GM12878 (cell line): ENCODE measurements around the gene PSMD12. TPM values are rescaled to one million over a fixed set of nuclear protein-coding genes. Genes with fewer than 3 reads are reported as not detected.

Experiments
- ATAC-seq: fragments of 200-7000 bp; cut with Tn5 transposase; 3 replicates; pipeline ENCODE4 v1.9.1; 2020; ENCODE audit warnings: mild to moderate bottlenecking, moderate library complexity
- BruUV-seq: library from RNA; stranded (reverse); fragments of 400-500 nt; replicated peaks from 2 replicates; lab custom pipeline; 2021; lab: Mats Ljungman, UMichigan
- CTCF ChIA-PET: fragments of 300-600 bp; sonication (Branson Sonifier 250); formaldehyde crosslinking; extraction: SDS; loops from one replicate; lab custom pipeline; 2021; ENCODE audit warnings: inconsistent platforms; lab: Yijun Ruan, JAX
- POLR2A ChIA-PET: fragments of 350-600 bp; formaldehyde crosslinking; extraction: SDS; loops from one replicate; lab custom pipeline; 2021; ENCODE audit warnings: inconsistent platforms; lab: Charles Lee
- RAD21 ChIA-PET: fragments of 300-600 bp; sonication (Branson Sonifier 250); formaldehyde crosslinking; loops from one replicate; lab custom pipeline; 2023; ENCODE audit warnings: antibody characterized with exemption; ENCODE audit not compliant: unreplicated experiment; lab: Charles Lee
- SMC1A ChIA-PET: fragments of 300-600 bp; sonication (Branson Sonifier 250); formaldehyde crosslinking; loops from one replicate; lab custom pipeline; 2023; ENCODE audit not compliant: unreplicated experiment, uncharacterized antibody; lab: Charles Lee
- DNase-seq: peaks from one replicate; pipeline ENCODE4 v3.0.0-alpha.2; 2011; ENCODE audit warnings: low read depth, low spot score
- FAIRE-seq: peaks from 3 replicates; lab custom pipeline; 2011; peaks lifted over from hg19 to GRCh38; lab: Jason Lieb, UNC
- H2AFZ ChIP-seq: 2 replicates; pipeline ENCODE4 v1.6.0; 2011; ENCODE audit warnings: low read depth, low read length, control low read depth; ENCODE audit not compliant: control insufficient read depth
- H3K27ac ChIP-seq: 2 replicates; pipeline ENCODE4 v1.5.1; 2011; ENCODE audit warnings: control low read depth; ENCODE audit not compliant: control insufficient read depth, insufficient read depth
- H3K27me3 ChIP-seq, 2 experiments: replicated peaks in 1 of 2; 2 replicates each; pipeline versions ENCODE4 v1.6.0 to v1.6.1; 2011; ENCODE audit warnings: low read length in 1 of 2; ENCODE audit not compliant: control insufficient read depth in 2 of 2, insufficient read depth in 2 of 2
- H3K36me3 ChIP-seq, 2 experiments: 2 replicates each; pipeline ENCODE4 v1.5.1; 2011; ENCODE audit warnings: low read length in 1 of 2; ENCODE audit not compliant: control insufficient read depth in 2 of 2, insufficient read depth in 2 of 2
- H3K4me1 ChIP-seq: 2 replicates; pipeline ENCODE4 v1.6.1; 2011; ENCODE audit warnings: mild to moderate bottlenecking, low read length, moderate library complexity, mixed read lengths; ENCODE audit not compliant: control insufficient read depth, insufficient read depth
- H3K4me2 ChIP-seq: 2 replicates; pipeline ENCODE4 v1.6.0; 2011; ENCODE audit warnings: control low read depth; ENCODE audit not compliant: control insufficient read depth, insufficient read depth
- H3K4me3 ChIP-seq: fragments of 200-600 bp; sonication (generic); 2 replicates; pipeline ENCODE4 v1.5.1; 2016
- H3K79me2 ChIP-seq: 2 replicates; pipeline ENCODE4 v1.6.0; 2011; ENCODE audit warnings: low read length; ENCODE audit not compliant: control insufficient read depth, insufficient read depth
- H3K9ac ChIP-seq: 2 replicates; pipeline ENCODE4 v1.8.0; 2011; ENCODE audit warnings: low read length, control low read depth, mixed read lengths; ENCODE audit not compliant: control insufficient read depth, insufficient read depth
- H3K9me3 ChIP-seq: replicated peaks from 3 replicates; pipeline ENCODE4 v1.5.1; 2011; ENCODE audit warnings: mild to moderate bottlenecking, low read length; ENCODE audit not compliant: control insufficient read depth, insufficient read depth
- H4K20me1 ChIP-seq: 2 replicates; pipeline ENCODE4 v1.6.0; 2011; ENCODE audit not compliant: control insufficient read depth, insufficient read depth
- CHD2 ChIP-seq: IDR thresholded peaks from 2 replicates; pipeline ENCODE4 v1.6.1; 2011; ENCODE audit warnings: low read depth, low read length, improper control_type of control experiment, borderline replicate concordance
- SREBF1 ChIP-seq: IDR thresholded peaks from 2 replicates; pipeline ENCODE4 v1.6.1; 2012; ENCODE audit warnings: mild to moderate bottlenecking, low read length
- TCF3 ChIP-seq: IDR thresholded peaks from 2 replicates; pipeline ENCODE4 v1.6.1; 2012; ENCODE audit warnings: low read depth, mild to moderate bottlenecking, low read length, borderline replicate concordance; ENCODE audit not compliant: insufficient read depth
- WGBS: methylation state at CpG from one replicate; pipeline ENCODE4 v1.1.6; 2016; ENCODE audit warnings: low lambda C conversion rate; ENCODE audit not compliant: insufficient replicate concordance, insufficient coverage; ENCODE audit errors: missing lambda C conversion rate; 5-methylcytosine and 5-hydroxymethylcytosine counted together
- in situ Hi-C: fragments of 300-500 bp; cut with MboI; formaldehyde crosslinking; loops from 9 replicates; pipeline ENCODE4 v1.14.3; 2018; ENCODE audit warnings: mixed read lengths
- intact Hi-C: fragments of 100-400 bp; cut with micrococcal nuclease; formaldehyde crosslinking; loops from one replicate; pipeline ENCODE4 v1.14.2; 2022; ENCODE audit not compliant: unreplicated experiment
- polyA plus RNA-seq, 11 experiments: library from polyadenylated mRNA; depleted of rRNA in 4 of 11; unstranded in 6 of 11; stranded (reverse) in 5 of 11; fragments of >200 nt; fragmentation: Nextera tagmentation in 4 of 11; fragmentation: Illumina TruSeq in 1 of 11; extraction: Ambion mirVana in 4 of 11; extraction: Trizol in 1 of 11; gene quantifications; 1 replicate in 1 of 11; 2 replicates in 10 of 11; pipeline versions ENCODE4 v1.2.1 to v1.2.3, GENCODE V29; 2011 to 2016; ENCODE audit warnings: inconsistent platforms in 2 of 11, missing spikeins in 2 of 11, low read depth in 1 of 11
- total RNA-seq, 4 experiments: library from RNA; depleted of rRNA in 3 of 4; stranded (reverse); fragments of >200 nt in 3 of 4; fragmentation: Illumina TruSeq in 1 of 4; extraction: Trizol in 1 of 4; gene quantifications; 2 replicates each; pipeline versions ENCODE4 v1.2.1 to v1.2.3, GENCODE V29; 2013 to 2021

PSMD12 gene
- total and polyA plus RNA-seq, 10 of the 15 experiments (the other 5 are each of a cell fraction or from before 2014, with no cell fraction given), result 19.8 to 149 (median 47.5) TPM

GRCh38 chr17:67401106-67401505, 34.7 kb upstream of the PSMD12 start:
- POLR2A ChIA-PET, result no interaction called here

GRCh38 chr17:67400193-67400592, 33.8 kb upstream of the PSMD12 start:
- RAD21 ChIA-PET, result no interaction called here
- no peak overlapping the region for H3K9ac ChIP-seq
- no peak for ATAC-seq
- WGBS, result 24% methylated on average over 6 of the region's 6 CpGs
- 0 out of 4 replicates have a peak, but pooled peaks cover 0 to 2% of the 10 kb centered on the region in 2 experiments for H3K36me3 ChIP-seq
- FAIRE-seq, result no peak
- no TSS peak for BruUV-seq
- TF ChIP-seq TCF3 (no peak), CHD2 (no peak)
- CTCF ChIA-PET, result interaction anchor here (1.4 kb wide), 1 partner anchor 21 kb away, joined by 4 read pairs; no protein-coding TSS in a partner anchor
- no peaks in the 10 kb centered on the region for H3K9me3 ChIP-seq
- no peak overlapping the region for H3K27ac ChIP-seq
- H3K79me2 ChIP-seq, result peaks cover 40% of the 10 kb centered on the region
- no peaks in the 10 kb centered on the region for H3K27me3 ChIP-seq
- no peak overlapping the region for H2AFZ ChIP-seq
- H3K4me1 ChIP-seq, result peaks cover 18% of the 10 kb centered on the region
- intact Hi-C loops, result no loop called here
- no peak for DNase-seq
- POLR2A ChIA-PET, result no interaction called here
- peak overlapping the region; percentile 35; the same call in 1 of the 2 replicates for H3K4me2 ChIP-seq
- H4K20me1 ChIP-seq, result no peaks in the 10 kb centered on the region
- no peak overlapping the region for H3K4me3 ChIP-seq
- in situ Hi-C loops, result no loop called here
- SMC1A ChIA-PET, result no interaction called here

More at GRCh38 chr17:67401106-67401505, 34.7 kb upstream of the PSMD12 start:
- ATAC-seq, result no peak
- TF ChIP-seq SREBF1, result no peak
- SMC1A ChIA-PET, result no interaction called here
- Histone ChIP-seq H3K79me2 (peaks cover 34% of the 10 kb centered on the region), H2AFZ (no peak overlapping the region), H3K9me3 (no peaks in the 10 kb centered on the region), H4K20me1 (no peaks in the 10 kb centered on the region), H3K27me3 (no peaks in the 10 kb centered on the region), H3K9ac (no peak overlapping the region), H3K4me3 (no peak overlapping the region), H3K27ac (no peak overlapping the region), H3K4me1 (peaks cover 18% of the 10 kb centered on the region), H3K36me3 (0 out of 4 replicates have a peak, but pooled peaks cover 0 to 2% of the 10 kb centered on the region in 2 experiments), H3K4me2 (no peak overlapping the region)
- RAD21 ChIA-PET, result no interaction called here
- no peak for FAIRE-seq
- 82% methylated on average over 9 of the region's 9 CpGs for WGBS
- CTCF ChIA-PET, result interaction anchor here (1.4 kb wide), 1 partner anchor 22 kb away, joined by 4 read pairs; no protein-coding TSS in a partner anchor
- in situ Hi-C loops, result no loop called here
- BruUV-seq, result no TSS peak
- intact Hi-C loops, result no loop called here
- DNase-seq, result no peak
